Stimulated activated naive CD8-positive, alpha-beta T cell treated with anti-CD3 and anti-CD28 coated beads, Interleukin-15, Interleukin-2, amounts not matched to agents 100 U/mL and 50 U/mL, for 24 hours (primary cell): Measurements from ENCODE around the gene MTMR8.
"Not testable (repeated sequence)": the region's sequence is repeated elsewhere in the genome, so short reads cannot be mapped to it uniquely, and the experiment has no call there.

Source experiments
- ATAC-seq: fragments of 150-1000 bp; cut with Tn5 transposase; one replicate; pipeline ENCODE4 v1.10.0; 2021
- DNase-seq: peaks from one replicate; pipeline ENCODE4 v3.0.0; 2021

Gene MTMR8

GRCh38 chrX:64394874-64395567 is at the start of gene MTMR8:
TSS of gene MTMR8 (minus strand) at chrX:64395452. CDS start at chrX:64395363, 89 bp downstream.
- peak; percentile 95 for ATAC-seq

DNA sequence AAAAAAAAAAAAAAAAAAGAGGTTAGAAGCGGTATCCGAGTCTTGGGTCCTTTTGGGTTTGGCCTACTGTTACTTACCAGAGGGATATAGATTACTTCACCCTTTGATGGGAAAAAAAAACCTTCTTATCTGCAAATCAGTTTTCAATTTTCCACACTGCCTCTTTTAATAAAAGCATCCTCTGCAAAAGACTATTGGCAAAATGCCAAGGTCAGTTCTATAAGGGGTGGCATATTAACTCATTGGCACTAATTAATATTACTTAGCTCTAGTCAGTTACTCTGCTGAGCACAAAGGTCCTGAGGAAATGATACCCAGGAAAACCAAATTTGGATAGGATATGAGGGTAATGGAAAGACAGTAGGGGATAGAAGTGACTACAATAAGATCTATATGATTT is 44.3 kb upstream of the MTMR8 start:
- DNase-seq (no peak), ATAC-seq (no peak)

More at GRCh38 chrX:64394874-64395567, at the start of gene MTMR8:
- peak; percentile 76 for DNase-seq

DNA sequence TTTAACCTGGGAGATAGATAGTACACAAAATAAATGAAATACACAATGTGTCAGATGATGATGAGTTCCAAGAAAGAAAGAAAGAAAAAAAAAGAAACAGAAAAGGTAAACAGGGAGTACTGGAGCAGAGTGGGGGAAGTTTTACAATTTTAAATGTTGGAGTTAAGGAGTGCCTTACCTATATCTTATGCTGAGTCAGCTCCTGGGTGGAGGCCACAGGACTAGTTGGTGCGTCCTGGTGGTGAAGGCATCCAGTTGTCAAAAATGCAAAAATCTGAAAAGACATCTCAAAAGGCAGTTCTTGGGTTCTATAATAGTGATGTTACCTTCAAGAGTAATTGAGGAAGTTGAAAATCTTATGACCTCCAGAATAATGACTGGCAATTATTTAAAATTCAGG is 42.4 kb upstream of the MTMR8 start:
- ATAC-seq (no peak), DNase-seq (no peak)

- ATAC-seq, result no peak
- no peak for DNase-seq
These were observed 42.0 kb upstream of the MTMR8 start for GRCh38 chrX:64437218-64437617.

- ATAC-seq, result no peak
- DNase-seq, result no peak
These were observed 33.1 kb upstream of the MTMR8 start for GRCh38 chrX:64428371-64428770.

DNA sequence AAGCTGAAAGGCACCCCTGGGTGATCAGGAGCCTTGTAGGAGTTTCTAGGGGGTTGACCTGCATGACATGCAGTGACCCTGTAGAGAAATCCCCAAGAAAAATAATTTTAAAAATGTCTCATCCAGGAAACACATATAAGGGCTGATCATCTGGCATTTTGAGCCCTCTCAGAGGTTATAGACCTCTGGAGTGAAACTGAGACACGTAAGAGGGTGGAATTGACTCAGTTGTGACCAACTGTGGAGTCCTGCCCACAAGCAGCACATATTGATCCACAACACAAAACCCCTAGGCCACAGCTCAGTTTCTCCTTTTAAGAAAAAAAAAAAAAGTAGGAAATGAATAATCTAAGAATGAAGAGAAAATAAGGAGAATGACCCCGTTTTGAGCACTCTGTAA is 32.5 kb upstream of the MTMR8 start:
- DNase-seq, result peak; percentile 2

DNA sequence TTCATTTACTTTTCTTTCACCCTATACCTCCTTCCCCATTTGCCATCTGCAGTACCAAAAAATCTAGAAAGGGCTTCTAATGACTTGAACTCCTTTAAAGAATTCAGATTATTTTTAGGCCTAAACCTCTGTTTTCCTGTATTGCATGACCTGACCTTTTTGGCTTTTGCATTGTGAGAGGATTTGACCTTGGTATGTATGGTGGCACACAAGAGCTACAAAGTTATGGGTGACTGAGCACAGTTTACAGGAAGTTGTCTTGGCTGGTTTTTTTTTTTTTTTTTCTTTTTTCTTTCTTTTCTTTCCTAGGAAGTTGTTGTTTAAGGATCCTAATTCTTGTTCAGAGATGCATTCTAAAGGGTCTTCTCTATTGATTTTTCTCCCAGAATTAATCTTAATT is 32.0 kb upstream of the MTMR8 start:
- no peak for ATAC-seq

More for the DNA sequence above, 32.5 kb upstream of the MTMR8 start:
- ATAC-seq, result peak; percentile 89

GRCh38 chrX:64409730-64410129 is 14.5 kb upstream of the MTMR8 start:
- DNase-seq, ATAC-seq: not testable (repeated sequence)

More for the DNA sequence above, 32.0 kb upstream of the MTMR8 start:
- DNase-seq, result no peak

DNA sequence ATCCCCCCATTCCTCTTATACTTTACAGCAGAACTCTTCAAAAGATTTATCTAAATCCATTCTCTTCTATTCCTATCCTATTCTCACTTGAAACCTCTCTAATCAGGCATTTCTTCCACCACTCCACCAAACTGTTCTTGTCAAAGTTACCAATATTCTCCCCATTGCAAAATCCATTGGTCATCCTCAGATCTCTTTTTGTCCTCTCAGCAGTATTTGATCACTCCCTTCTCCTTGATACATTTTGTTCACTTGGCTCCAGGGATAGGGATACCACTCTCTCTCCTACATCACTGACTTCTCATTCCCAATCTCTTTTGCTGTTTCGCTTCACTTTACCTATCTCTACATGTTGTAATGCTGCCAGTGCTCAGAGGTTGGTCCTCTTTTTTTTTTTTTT is 2.8 kb upstream of the MTMR8 start:
- no peak for ATAC-seq
- DNase-seq, result no peak

DNA sequence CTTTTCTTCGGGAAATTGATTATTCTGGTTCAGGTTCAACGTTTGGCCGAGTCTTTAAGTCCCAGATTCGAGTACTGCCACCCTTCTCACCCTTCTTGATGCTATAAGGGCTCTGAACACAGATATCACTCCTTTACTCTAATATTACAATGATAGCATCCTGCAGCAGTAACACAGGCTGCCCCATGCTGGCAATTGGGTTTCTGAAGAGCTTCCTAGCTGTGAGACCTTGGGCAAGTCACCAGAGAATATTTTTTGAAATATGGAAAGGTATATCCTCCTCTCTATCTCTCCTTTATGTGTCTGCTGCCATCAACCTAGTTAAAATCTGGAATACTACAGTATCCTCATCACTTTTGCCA is 297 bp upstream of the MTMR8 start:
- ATAC-seq (no peak), DNase-seq (no peak)

GRCh38 chrX:64394059-64394873 is 986 bp downstream of the MTMR8 start:
- DNase-seq (no peak), ATAC-seq (no peak)

DNA sequence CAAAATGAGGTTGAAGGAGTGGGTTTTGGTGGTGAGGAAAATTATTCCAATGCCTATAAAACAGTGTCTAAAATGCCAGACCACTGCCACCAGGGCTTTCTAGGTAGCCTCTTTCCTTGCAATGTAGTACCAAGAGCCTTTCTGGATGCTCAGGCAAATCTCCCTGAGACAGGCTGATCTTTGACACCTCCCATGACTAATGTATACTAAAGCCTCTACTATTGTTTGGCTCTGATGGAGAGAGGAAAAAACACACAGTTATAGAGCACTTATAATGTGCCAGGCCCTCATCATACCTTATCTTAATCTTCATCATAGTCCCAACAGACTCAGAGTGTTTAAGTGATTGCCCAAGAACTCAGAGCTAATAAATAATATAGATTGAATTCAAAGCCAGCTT is 5.8 kb downstream of the MTMR8 start:
- DNase-seq, result no peak
- ATAC-seq, result no peak

DNA sequence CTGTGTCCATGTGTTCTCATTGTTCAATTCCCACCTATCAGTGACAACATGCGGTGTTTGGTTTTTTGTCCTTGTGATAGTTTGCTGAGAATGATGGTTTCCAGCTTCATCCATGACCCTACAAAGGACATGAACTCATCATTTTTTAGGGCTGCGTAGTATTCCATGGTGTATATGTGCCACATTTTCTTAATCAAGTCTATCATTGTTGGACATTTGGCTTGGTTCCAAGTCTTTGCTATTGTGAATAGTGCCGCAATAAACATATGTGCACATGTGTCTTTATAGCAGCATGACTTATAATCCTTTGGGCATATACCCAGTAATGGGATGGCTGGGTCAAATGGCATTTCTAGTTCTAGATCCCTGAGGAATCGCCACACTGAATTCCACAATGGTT is 14.5 kb downstream of the MTMR8 start:
- not testable (repeated sequence) for DNase-seq, ATAC-seq

DNA sequence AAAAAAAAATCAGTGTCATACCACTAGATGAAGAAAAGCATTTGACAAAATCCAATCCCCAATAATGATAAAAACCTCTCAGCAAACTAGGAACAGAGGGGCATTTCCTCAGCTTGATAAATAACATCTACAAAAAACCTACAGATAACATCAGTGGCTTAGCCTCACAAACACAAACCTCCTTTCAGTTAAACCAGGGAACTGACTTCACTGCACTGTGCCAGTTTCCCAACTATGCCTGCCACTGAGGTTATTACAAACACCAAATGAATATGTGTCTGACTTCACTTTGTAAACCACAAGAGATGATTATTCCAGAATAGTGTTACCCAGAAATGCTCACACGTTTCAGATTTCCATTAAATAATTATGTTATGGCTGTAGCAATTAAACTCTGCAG is 15.3 kb downstream of the MTMR8 start:
- no peak for ATAC-seq

GRCh38 chrX:64377753-64378152 is 17.5 kb downstream of the MTMR8 start:
- DNase-seq (no peak), ATAC-seq (no peak)

More for the DNA sequence above, 15.3 kb downstream of the MTMR8 start:
- no peak for DNase-seq

DNA sequence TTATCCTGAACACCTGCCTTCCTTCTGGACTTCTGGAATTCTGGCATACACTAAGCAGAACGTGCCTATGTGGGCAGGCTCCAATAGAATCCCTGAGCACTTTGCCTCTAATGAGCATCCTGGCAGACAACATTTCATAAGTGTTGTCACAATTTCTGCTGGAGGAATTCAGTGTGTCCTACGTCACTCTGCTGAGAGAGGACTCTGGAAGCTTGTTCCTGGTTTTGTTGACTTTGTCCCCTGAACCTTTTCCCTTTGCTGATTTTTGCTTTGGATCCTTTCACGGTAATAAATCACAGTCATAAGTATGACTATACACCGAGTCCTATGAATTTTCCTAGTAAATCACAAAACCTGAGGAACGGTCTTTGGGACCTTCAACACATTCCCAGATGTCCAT is 43.2 kb downstream of the MTMR8 start:
- DNase-seq (no peak), ATAC-seq (no peak)

- no peak for ATAC-seq
- no peak for DNase-seq
These were observed 44.7 kb downstream of the MTMR8 start for GRCh38 chrX:64350521-64350920.

- DNase-seq (no peak), ATAC-seq (no peak)
These were observed 45.2 kb downstream of the MTMR8 start for GRCh38 chrX:64350047-64350446.

DNA sequence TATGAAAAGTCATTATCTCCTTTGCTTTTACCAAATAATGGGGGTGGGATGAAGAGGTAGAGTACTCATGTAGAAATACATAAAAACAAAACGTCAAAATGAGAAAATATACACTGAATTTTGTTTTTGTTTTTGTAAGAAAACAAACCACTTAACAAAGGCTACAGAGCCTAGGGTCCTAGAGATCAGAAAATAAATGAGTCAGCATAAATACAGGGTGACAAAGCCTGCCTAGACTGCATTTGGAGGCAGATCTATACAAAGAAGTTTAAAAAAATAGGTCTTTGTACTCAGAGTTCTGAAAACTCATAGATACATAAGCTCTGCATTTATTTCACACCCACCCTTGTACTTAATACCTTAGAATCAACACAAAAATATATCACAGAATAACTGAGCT is 52.4 kb downstream of the MTMR8 start:
- DNase-seq (no peak), ATAC-seq (no peak)

- ATAC-seq (no peak), DNase-seq (no peak)
These were observed 57.0 kb downstream of the MTMR8 start for GRCh38 chrX:64338296-64338695.

DNA sequence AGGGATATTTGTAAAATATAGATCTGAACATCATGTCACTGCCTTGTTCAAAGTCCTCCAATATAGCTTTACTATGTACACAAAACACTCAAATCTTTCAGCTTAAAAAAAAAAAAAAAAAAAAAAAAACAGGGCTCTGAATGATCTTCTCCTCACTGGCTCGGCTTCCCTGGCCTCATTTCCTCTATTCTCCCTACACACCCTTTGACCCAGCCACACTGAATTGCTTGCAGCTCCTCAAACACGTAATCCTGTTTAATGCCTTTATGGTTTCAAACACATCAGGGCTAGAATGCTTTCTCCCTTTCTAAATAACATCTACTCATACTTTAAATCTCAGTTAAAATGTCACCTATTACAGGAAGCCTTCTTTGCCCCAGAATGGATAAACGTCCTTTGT is 60.8 kb downstream of the MTMR8 start:
- no peak for DNase-seq
- ATAC-seq, result no peak

DNA sequence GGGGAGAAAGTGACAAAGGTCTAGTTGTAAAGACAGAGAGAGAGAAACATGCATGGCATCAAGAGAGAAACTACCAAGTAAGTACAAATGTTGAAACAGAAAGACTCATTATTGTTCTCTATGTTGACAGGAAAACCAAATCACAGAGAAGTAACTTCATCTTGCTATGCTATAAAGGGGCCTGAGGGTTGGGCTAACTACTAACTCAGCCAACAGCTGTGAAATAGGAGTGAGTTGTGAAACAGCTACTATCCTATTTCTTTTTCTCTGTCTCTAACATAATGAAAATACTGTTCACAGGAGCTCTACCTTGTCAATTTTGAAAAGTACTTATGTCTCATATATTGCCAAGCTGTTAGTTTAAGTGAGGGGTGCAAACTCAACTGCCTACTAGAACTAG is 65.0 kb downstream of the MTMR8 start:
- no peak for DNase-seq
- ATAC-seq, result no peak

DNA sequence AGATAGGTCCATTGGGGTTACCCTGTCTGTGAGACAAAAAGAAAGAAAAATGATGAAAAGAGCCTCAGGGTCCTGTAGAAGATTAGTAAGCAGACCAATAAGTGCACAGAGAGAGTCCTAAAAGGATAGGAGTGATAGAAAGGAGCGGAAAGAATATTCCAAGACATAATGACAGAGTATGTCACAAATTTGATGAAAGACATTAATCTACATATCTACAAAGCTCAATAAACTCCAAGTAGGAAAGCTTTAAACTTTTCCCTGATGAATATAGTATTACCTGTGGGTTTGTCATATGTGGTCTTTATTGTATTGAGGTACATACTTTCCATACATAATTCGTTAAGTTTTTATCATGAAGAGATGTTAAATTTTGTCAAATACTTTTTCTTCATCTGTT is 73.7 kb downstream of the MTMR8 start:
- DNase-seq (no peak), ATAC-seq (no peak)

DNA sequence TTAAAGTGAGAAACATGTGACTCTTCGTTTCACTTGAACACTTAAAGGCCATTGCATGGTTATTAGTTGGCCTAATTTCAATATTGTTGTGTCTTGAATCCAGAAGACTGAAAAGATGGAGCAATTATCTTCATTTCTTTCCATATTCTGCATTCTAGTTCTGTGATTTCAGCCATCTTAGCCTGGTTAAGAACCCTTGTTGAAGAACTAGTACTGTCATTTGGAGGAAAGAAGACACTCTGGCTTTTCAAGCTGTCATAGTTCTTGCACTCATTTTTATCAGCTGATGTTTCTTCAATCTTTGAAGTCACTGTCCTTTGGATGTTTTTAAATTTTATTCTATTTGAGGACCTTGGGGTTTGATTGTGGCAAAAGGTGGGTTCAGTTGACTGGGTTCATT is 81.6 kb downstream of the MTMR8 start:
- DNase-seq (no peak), ATAC-seq (no peak)
